HCT116 (cell line): ENCODE measurements around the gene GSTO2. TPM values are rescaled to one million over a fixed set of nuclear protein-coding genes. Genes with fewer than 3 reads are reported as not detected.

ENCODE experiments used
- ATAC-seq: fragments of 200-7000 bp; cut with Tn5 transposase; 2 replicates; pipeline ENCODE4 v1.9.1; 2020; ENCODE audit warnings: mild to moderate bottlenecking, moderate library complexity
- BruUV-seq: library from RNA; stranded (reverse); fragments of 400-500 nt; replicated peaks from 2 replicates; lab custom pipeline; 2021; lab: Mats Ljungman, UMichigan
- CTCF ChIA-PET: fragments of 300-600 bp; sonication (Branson Sonifier 250); formaldehyde crosslinking; loops from one replicate; lab custom pipeline; 2021; ENCODE audit warnings: antibody characterized with exemption; lab: Charles Lee
- POLR2A ChIA-PET: fragments of 300-600, 350-600 bp; sonication (Branson Sonifier 250); formaldehyde crosslinking; loops from one replicate; lab custom pipeline; 2021; ENCODE audit warnings: antibody characterized with exemption; lab: Charles Lee
- RAD21 ChIA-PET, 2 experiments: fragments of 300-600 bp; sonication (Branson Sonifier 250); formaldehyde crosslinking; loops; one replicate each; lab custom pipeline; 2023; ENCODE audit warnings: low total read pairs in 2 of 2; ENCODE audit not compliant: uncharacterized antibody in 2 of 2, unreplicated experiment in 2 of 2, low non-redundant PET in 1 of 2; lab: Charles Lee
- DNase-seq: peaks from one replicate; pipeline ENCODE4 v3.0.0-alpha.2; 2010; ENCODE audit warnings: low read depth, low spot score
- H2AFZ ChIP-seq: fragments of 200-600 bp; shearing (Covaris generic), sonication (generic); 2 replicates; pipeline ENCODE4 v1.6.1; 2017; ENCODE audit warnings: low read depth, mixed run types, mixed read lengths, antibody characterized with exemption, low read length; ENCODE audit not compliant: poor library complexity, severe bottlenecking
- H3K27ac ChIP-seq: 2 replicates; pipeline ENCODE4 v1.5.1; 2012; ENCODE audit warnings: low read depth, low read length
- H3K27me3 ChIP-seq: fragments of 200-600 bp; sonication (generic); 2 replicates; pipeline ENCODE4 v1.6.1; 2016; ENCODE audit warnings: mixed run types, low read length, mixed read lengths; ENCODE audit not compliant: insufficient read depth
- H3K36me3 ChIP-seq, 2 experiments: fragments of 200-500 bp in 1 of 2; fragments of 200-600 bp in 1 of 2; sonication (Bioruptor generic) in 1 of 2; sonication (generic) in 1 of 2; 2 replicates each; pipeline versions ENCODE4 v1.5.1 to v1.6.1; 2014 to 2016; ENCODE audit warnings: low read length in 2 of 2, inconsistent platforms in 1 of 2, mixed read lengths in 1 of 2, mixed run types in 1 of 2; ENCODE audit not compliant: insufficient read depth in 2 of 2, control insufficient read depth in 1 of 2
- H3K4me1 ChIP-seq, 2 experiments: fragments of 200-600 bp in 1 of 2; sonication (generic) in 1 of 2; 2 replicates each; pipeline versions ENCODE4 v1.5.1 to v1.6.1; 2012 to 2017; ENCODE audit warnings: low read length in 2 of 2, inconsistent platforms in 1 of 2, mild to moderate bottlenecking in 1 of 2, mixed read lengths in 1 of 2, mixed run types in 1 of 2, moderate library complexity in 1 of 2; ENCODE audit not compliant: insufficient read depth in 2 of 2, control insufficient read depth in 1 of 2
- H3K4me2 ChIP-seq: fragments of 200-600 bp; sonication (generic); 2 replicates; pipeline ENCODE4 v1.6.1; 2017; ENCODE audit warnings: mixed run types, low read length, mixed read lengths
- H3K4me3 ChIP-seq, 2 experiments: fragments of 200-600 bp in 1 of 2; sonication (generic) in 1 of 2; replicated peaks in 1 of 2; 2 replicates each; pipeline ENCODE4 v1.5.1; 2011 to 2016; ENCODE audit warnings: low read length in 2 of 2, control low read depth in 1 of 2, low read depth in 1 of 2, mild to moderate bottlenecking in 1 of 2, mixed read lengths in 1 of 2, mixed run types in 1 of 2
- H3K79me2 ChIP-seq: fragments of 200-600 bp; sonication (generic); 2 replicates; pipeline ENCODE4 v1.6.1; 2017; ENCODE audit warnings: mild to moderate bottlenecking, mixed run types, low read length, moderate library complexity, mixed read lengths; ENCODE audit not compliant: insufficient read depth
- H3K9ac ChIP-seq: fragments of 200-600 bp; sonication (generic); 2 replicates; pipeline ENCODE4 v1.6.1; 2016; ENCODE audit warnings: low read length, mixed read lengths
- H3K9me2 ChIP-seq: fragments of 200-600 bp; sonication (generic), shearing (Covaris generic); 2 replicates; pipeline ENCODE4 v1.6.1; 2017; ENCODE audit warnings: mixed run types, mild to moderate bottlenecking, moderate library complexity; ENCODE audit not compliant: insufficient read depth
- H3K9me3 ChIP-seq, 2 experiments: fragments of 200-500 bp in 1 of 2; fragments of 200-600 bp in 1 of 2; sonication (Bioruptor generic) in 1 of 2; sonication (generic) in 1 of 2; 2 replicates each; pipeline ENCODE4 v1.6.1; 2014 to 2017; ENCODE audit warnings: low read length in 2 of 2, mixed read lengths in 2 of 2, inconsistent platforms in 1 of 2, low read depth in 1 of 2, mild to moderate bottlenecking in 1 of 2, mixed run types in 1 of 2, moderate library complexity in 1 of 2; ENCODE audit not compliant: control insufficient read depth in 1 of 2, insufficient read depth in 1 of 2
- H4K20me1 ChIP-seq: fragments of 200-600 bp; sonication (generic), shearing (Covaris generic); 2 replicates; pipeline ENCODE4 v1.6.1; 2017; ENCODE audit warnings: mixed run types, mild to moderate bottlenecking, moderate library complexity; ENCODE audit not compliant: insufficient read depth
- CBX3 ChIP-seq: IDR thresholded peaks from 2 replicates; pipeline ENCODE4 v1.6.1; 2012; ENCODE audit warnings: low read depth
- CEBPB ChIP-seq: IDR thresholded peaks from 2 replicates; pipeline ENCODE4 v1.6.1; 2012; ENCODE audit warnings: low read depth
- POLR2AphosphoS5 ChIP-seq: IDR thresholded peaks from 2 replicates; pipeline ENCODE4 v1.6.1; 2011; ENCODE audit warnings: mild to moderate bottlenecking, low read depth, low read length, moderate library complexity
- RAD21 ChIP-seq: IDR thresholded peaks from 2 replicates; pipeline ENCODE4 v1.6.1; 2012; ENCODE audit warnings: low read depth, mild to moderate bottlenecking
- SIN3A ChIP-seq: IDR thresholded peaks from 2 replicates; pipeline ENCODE4 v1.6.1; 2012; ENCODE audit warnings: low read depth
- SP1 ChIP-seq: IDR thresholded peaks from 2 replicates; pipeline ENCODE4 v1.6.1; 2012; ENCODE audit warnings: low read depth
- YY1 ChIP-seq: IDR thresholded peaks from 2 replicates; pipeline ENCODE4 v1.6.1; 2011; ENCODE audit warnings: low read length, low read depth, moderate library complexity, mild to moderate bottlenecking; ENCODE audit not compliant: insufficient replicate concordance; ENCODE audit errors: extremely low read depth
- intact Hi-C: fragments of 100-400 bp; cut with micrococcal nuclease; formaldehyde crosslinking; loops from 2 replicates; pipeline ENCODE4 v1.10.0; 2022
- total RNA-seq: library from RNA; stranded (reverse); gene quantifications from one replicate; pipeline ENCODE4 v1.2.1, GENCODE V29; 2021; ENCODE audit not compliant: unreplicated experiment
- TF ChIP-seq, protein P1 (sequence below), 3 experiments: fragments of 200-600 bp in 1 of 3; sonication (generic) in 1 of 3; IDR thresholded peaks in 2 of 3; conservative IDR thresholded peaks in 1 of 3; 2 replicates each; pipeline ENCODE4 v1.5.1; 2012 to 2017; ENCODE audit warnings: low read depth in 2 of 3, low read length in 2 of 3, antibody characterized with exemption in 1 of 3, borderline replicate concordance in 1 of 3, control low read depth in 1 of 3, mild to moderate bottlenecking in 1 of 3, mixed read lengths in 1 of 3, mixed run types in 1 of 3, moderate library complexity in 1 of 3; ENCODE audit not compliant: insufficient read depth in 1 of 3
- TF ChIP-seq, protein P2 (sequence below): IDR thresholded peaks from 2 replicates; pipeline ENCODE4 v1.6.1; 2012
- TF ChIP-seq, protein P3 (sequence below): IDR thresholded peaks from 2 replicates; pipeline ENCODE4 v1.6.1; 2011; ENCODE audit warnings: mild to moderate bottlenecking, low read length, moderate library complexity; ENCODE audit not compliant: insufficient replicate concordance; ENCODE audit errors: extremely low read depth

GSTO2 gene
- total RNA-seq, 1 experiment from 2014 or later, result 115 TPM

DNA sequence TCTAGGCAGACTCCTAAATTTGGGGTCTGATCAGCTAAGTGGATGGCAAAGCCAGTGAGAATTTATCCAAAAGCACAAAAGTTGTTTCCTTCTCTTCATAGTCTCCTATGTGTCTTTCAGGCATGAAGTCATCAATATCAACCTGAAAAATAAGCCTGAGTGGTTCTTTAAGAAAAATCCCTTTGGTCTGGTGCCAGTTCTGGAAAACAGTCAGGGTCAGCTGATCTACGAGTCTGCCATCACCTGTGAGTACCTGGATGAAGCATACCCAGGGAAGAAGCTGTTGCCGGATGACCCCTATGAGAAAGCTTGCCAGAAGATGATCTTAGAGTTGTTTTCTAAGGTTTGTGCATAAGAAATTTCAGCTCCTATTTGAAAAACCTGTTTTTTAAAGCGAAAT, 9.5 kb upstream of the GSTO2 start:
- no peaks in the 10 kb centered on the region for H3K27me3 ChIP-seq
- H3K4me3 ChIP-seq, result no peak overlapping the region
- no peak overlapping the region for H3K9ac ChIP-seq
- H3K4me2 ChIP-seq, result no peak overlapping the region
- DNase-seq (no peak), ATAC-seq (no peak)
- H3K9me3 ChIP-seq, result no peaks in the 10 kb centered on the region
- peaks cover 59 to 64% of the 10 kb centered on the region in 2 experiments for H3K36me3 ChIP-seq
- no TSS peak for BruUV-seq
- H3K79me2 ChIP-seq, result peaks cover 97% of the 10 kb centered on the region
- intact Hi-C loops, result loop anchor here (5.0 kb wide), 1 partner anchor 372 kb away; no protein-coding TSS in a partner anchor
- H3K27ac ChIP-seq, result no peak overlapping the region
- H3K4me1 ChIP-seq, result peaks cover 8 to 21% of the 10 kb centered on the region in 2 experiments
- POLR2A ChIA-PET, result no interaction called here
- TF ChIP-seq CBX3, result no peak
- TF ChIP-seq, protein P1, sequence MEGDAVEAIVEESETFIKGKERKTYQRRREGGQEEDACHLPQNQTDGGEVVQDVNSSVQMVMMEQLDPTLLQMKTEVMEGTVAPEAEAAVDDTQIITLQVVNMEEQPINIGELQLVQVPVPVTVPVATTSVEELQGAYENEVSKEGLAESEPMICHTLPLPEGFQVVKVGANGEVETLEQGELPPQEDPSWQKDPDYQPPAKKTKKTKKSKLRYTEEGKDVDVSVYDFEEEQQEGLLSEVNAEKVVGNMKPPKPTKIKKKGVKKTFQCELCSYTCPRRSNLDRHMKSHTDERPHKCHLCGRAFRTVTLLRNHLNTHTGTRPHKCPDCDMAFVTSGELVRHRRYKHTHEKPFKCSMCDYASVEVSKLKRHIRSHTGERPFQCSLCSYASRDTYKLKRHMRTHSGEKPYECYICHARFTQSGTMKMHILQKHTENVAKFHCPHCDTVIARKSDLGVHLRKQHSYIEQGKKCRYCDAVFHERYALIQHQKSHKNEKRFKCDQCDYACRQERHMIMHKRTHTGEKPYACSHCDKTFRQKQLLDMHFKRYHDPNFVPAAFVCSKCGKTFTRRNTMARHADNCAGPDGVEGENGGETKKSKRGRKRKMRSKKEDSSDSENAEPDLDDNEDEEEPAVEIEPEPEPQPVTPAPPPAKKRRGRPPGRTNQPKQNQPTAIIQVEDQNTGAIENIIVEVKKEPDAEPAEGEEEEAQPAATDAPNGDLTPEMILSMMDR (IDR thresholded peaks at IDR 0.05 in 2 of 3, conservative IDR thresholded peaks at IDR 0.05 in 1 of 3; ENCODE audit: borderline replicate concordance in 1 of 3, insufficient read depth in 1 of 3, low read depth in 2 of 3, low read length in 2 of 3), result no peak
- 0 out of 2 replicates have a peak, but pooled peaks have one; percentile 13 for TF ChIP-seq POLR2AphosphoS5
- no peak for TF ChIP-seq SP1
- H4K20me1 ChIP-seq, result 0 out of 2 replicates have a peak, but pooled peaks cover 5% of the 10 kb centered on the region
- no peak overlapping the region for H2AFZ ChIP-seq
- CTCF ChIA-PET, result no interaction called here
- RAD21 ChIA-PET, result no interaction called here
- no peaks in the 10 kb centered on the region for H3K9me2 ChIP-seq

DNA sequence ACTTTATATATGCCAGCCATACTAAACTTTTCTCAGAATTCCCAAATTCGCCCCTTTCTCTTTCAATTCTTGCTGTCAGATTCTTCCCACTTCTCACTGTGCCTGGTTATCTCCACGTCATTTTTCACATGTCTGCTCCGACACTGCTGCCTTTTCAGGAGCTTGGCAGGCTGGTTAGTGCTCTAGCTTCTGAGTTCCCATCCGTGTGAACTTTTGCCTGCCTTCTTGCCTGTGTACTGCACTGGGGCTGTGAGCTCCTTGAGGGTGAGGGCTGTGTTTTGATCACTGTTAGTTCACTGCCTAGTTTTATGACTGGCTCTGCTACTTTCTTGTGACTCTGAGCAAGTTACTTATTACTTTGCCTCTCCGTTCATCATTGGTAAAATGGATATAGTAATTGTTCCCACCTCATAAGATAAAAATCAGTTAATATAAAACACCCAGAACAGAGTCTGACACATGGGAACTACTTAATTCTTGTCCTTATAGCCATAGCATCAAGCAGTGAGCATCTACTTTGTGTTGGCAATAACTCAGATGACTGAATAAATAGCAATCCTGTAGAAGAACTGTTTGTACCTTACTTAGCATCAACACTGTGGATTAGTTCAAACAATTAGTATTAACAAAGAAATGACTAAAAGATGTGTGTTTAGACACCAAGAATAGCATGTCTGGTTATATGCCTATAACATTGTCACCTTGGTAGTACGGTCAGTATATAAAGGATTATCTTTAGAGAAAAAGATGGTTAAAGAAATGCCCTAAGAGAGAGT, 8.8 kb upstream of the GSTO2 start:
- 0 out of 2 replicates have a peak, but pooled peaks cover 9% of the 10 kb centered on the region for H4K20me1 ChIP-seq
- no peak overlapping the region for H3K9ac ChIP-seq
- H2AFZ ChIP-seq, result no peak overlapping the region
- peaks cover 8 to 19% of the 10 kb centered on the region in 2 experiments; a peak in 3 of 4 replicates for H3K4me1 ChIP-seq
- no peak overlapping the region for H3K4me3 ChIP-seq
- TF ChIP-seq YY1 (no peak), SIN3A (0 out of 2 replicates have a peak, but pooled peaks have one; percentile 23), CEBPB (no peak), RAD21 (no peak)
- TF ChIP-seq, protein P2, sequence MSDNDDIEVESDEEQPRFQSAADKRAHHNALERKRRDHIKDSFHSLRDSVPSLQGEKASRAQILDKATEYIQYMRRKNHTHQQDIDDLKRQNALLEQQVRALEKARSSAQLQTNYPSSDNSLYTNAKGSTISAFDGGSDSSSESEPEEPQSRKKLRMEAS, result no peak
- TF ChIP-seq, protein P3, sequence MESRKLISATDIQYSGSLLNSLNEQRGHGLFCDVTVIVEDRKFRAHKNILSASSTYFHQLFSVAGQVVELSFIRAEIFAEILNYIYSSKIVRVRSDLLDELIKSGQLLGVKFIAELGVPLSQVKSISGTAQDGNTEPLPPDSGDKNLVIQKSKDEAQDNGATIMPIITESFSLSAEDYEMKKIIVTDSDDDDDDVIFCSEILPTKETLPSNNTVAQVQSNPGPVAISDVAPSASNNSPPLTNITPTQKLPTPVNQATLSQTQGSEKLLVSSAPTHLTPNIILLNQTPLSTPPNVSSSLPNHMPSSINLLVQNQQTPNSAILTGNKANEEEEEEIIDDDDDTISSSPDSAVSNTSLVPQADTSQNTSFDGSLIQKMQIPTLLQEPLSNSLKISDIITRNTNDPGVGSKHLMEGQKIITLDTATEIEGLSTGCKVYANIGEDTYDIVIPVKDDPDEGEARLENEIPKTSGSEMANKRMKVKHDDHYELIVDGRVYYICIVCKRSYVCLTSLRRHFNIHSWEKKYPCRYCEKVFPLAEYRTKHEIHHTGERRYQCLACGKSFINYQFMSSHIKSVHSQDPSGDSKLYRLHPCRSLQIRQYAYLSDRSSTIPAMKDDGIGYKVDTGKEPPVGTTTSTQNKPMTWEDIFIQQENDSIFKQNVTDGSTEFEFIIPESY, result no peak
- no peaks in the 10 kb centered on the region for H3K9me2 ChIP-seq
- intact Hi-C loops, result loop anchor here (5.0 kb wide), 1 partner anchor 373 kb away; no protein-coding TSS in a partner anchor
- DNase-seq (no peak), ATAC-seq (no peak)
- ChIA-PET POLR2A (interaction anchor here (1.6 kb wide), 1 partner anchor 22 kb away, joined by 3 read pairs; no protein-coding TSS in a partner anchor), CTCF (no interaction called here), RAD21 (no interaction called here)
- H3K27ac ChIP-seq, result no peak overlapping the region
- H3K9me3 ChIP-seq, result no peaks in the 10 kb centered on the region
- no TSS peak for BruUV-seq
- H3K27me3 ChIP-seq, result no peaks in the 10 kb centered on the region
- no peak overlapping the region for H3K4me2 ChIP-seq
- peaks cover 97% of the 10 kb centered on the region for H3K79me2 ChIP-seq
- H3K36me3 ChIP-seq, result peaks cover 66 to 71% of the 10 kb centered on the region in 2 experiments
